Measurements from ENCODE around the gene CCDC90B. TPM values are rescaled to one million over a fixed set of nuclear protein-coding genes. Genes with fewer than 3 reads are reported as not detected.
"Not testable (repeated sequence)": the region's sequence is repeated elsewhere in the genome, so short reads cannot be mapped to it uniquely, and the experiment has no call there.

Gene CCDC90B
- total and polyA plus RNA-seq, 8 donors: 22.5 to 95.5 (median 72.8) TPM

- no peak for ATAC-seq
- Histone ChIP-seq H3K9me3 (peaks cover 0 to 2% of the 10 kb centered on the region in 2 donors), H3K4me3 (no peak overlapping the region), H3K27ac (no peak overlapping the region), H3K36me3 (peaks cover 0 to 79% of the 10 kb centered on the region in 2 donors), H3K27me3 (no peaks in the 10 kb centered on the region), H3K4me1 (no peaks in the 10 kb centered on the region)
- DNase-seq: no peak
- TF ChIP-seq CTCF (IDR thresholded peaks at IDR 0.05): no peak
- intact Hi-C loops (cut with DNase I): no loop called here
Observed at GRCh38 chr11:83275888-83276641, 10.1 kb downstream of the CCDC90B start.

- ATAC-seq: peak; percentile 29
Observed at GRCh38 chr11:83272627-83273026, 13.5 kb downstream of the CCDC90B start.

GRCh38 chr11:83271734-83272133 lies 14.4 kb downstream of the CCDC90B start:
- H3K27me3 ChIP-seq; DNase-seq; ATAC-seq; H3K4me3 ChIP-seq; intact Hi-C loops (cut with DNase I); H3K4me1 ChIP-seq; H3K27ac ChIP-seq; H3K9me3 ChIP-seq: not testable (repeated sequence)
- peaks cover 0 to 67% of the 10 kb centered on the region in 2 donors for H3K36me3 ChIP-seq

More at GRCh38 chr11:83272627-83273026, 13.5 kb downstream of the CCDC90B start:
- TF ChIP-seq CTCF (IDR thresholded peaks at IDR 0.05): no peak
- no peak for DNase-seq
- H3K4me3 ChIP-seq: no peak overlapping the region
- no peak overlapping the region for H3K27ac ChIP-seq
- no peaks in the 10 kb centered on the region for H3K4me1 ChIP-seq
- peaks cover 0 to 68% of the 10 kb centered on the region in 2 donors for H3K36me3 ChIP-seq
- intact Hi-C loops (cut with DNase I): no loop called here
- peaks cover 0 to 2% of the 10 kb centered on the region in 2 donors for H3K9me3 ChIP-seq
- no peaks in the 10 kb centered on the region for H3K27me3 ChIP-seq

GRCh38 chr11:83269080-83269479 lies 17.1 kb downstream of the CCDC90B start:
- H3K9me3 ChIP-seq; H3K27ac ChIP-seq; H3K4me1 ChIP-seq; intact Hi-C loops (cut with DNase I); H3K27me3 ChIP-seq; ATAC-seq; H3K4me3 ChIP-seq; DNase-seq: not testable (repeated sequence)
- peaks cover 0 to 67% of the 10 kb centered on the region in 2 donors for H3K36me3 ChIP-seq

- Histone ChIP-seq H3K27ac (no peak overlapping the region), H3K9me3 (no peaks in the 10 kb centered on the region), H3K27me3 (no peaks in the 10 kb centered on the region), H3K36me3 (peaks cover 0 to 64% of the 10 kb centered on the region in 2 donors), H3K4me1 (no peaks in the 10 kb centered on the region), H3K4me3 (no peak overlapping the region)
- DNase-seq: no peak
- TF ChIP-seq CTCF (IDR thresholded peaks at IDR 0.05): no peak
- no peak for ATAC-seq
- intact Hi-C loops (cut with DNase I): no loop called here
Observed at GRCh38 chr11:83265331-83265730, 20.8 kb downstream of the CCDC90B start.

- Histone ChIP-seq H3K4me1 (no peaks in the 10 kb centered on the region), H3K27me3 (no peaks in the 10 kb centered on the region), H3K4me3 (no peak overlapping the region), H3K36me3 (peaks cover 0 to 72% of the 10 kb centered on the region in 2 donors), H3K9me3 (no peaks in the 10 kb centered on the region), H3K27ac (no peak overlapping the region)
- no peak for DNase-seq
- TF ChIP-seq CTCF (IDR thresholded peaks at IDR 0.05): no peak
- ATAC-seq: no peak
- intact Hi-C loops (cut with DNase I): loop anchor here in 1 of 2 donors (10.0 kb wide), 1 partner anchor 355 kb away; the partner anchor contains the start of genes DDIAS and PRCP
Observed at GRCh38 chr11:83259559-83259958, 26.6 kb downstream of the CCDC90B start.
